ENCODE data around the gene SYK. TPM values are rescaled to one million over a fixed set of nuclear protein-coding genes. Genes with fewer than 3 reads are reported as not detected.

Gene SYK
- total RNA-seq, 1 donor from 2014 or later, result not detected

DNA sequence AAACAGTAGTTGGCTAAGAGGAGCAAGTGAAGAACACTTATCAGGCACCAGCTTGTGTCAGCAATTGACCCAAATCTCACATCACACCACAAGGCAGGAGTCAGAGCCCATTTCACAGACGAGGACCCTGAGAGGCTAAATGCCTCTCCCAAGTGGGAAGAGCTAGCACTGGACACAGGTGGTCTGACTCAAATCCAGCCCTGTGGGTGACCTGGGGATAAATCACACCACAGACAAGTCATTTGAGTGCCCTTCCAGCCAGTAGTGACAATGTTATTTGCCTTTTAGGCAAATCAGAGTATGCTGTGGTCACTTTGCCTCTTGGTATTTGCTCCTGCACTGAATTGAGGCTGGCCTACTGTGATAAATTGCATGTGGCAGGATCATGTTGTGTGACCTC, 138.7 kb downstream of the SYK start:
- Histone ChIP-seq H3K4me2 (no peak overlapping the region), H2AFZ (replicated peaks) (no peak overlapping the region), H3F3A (ENCODE audit: low read depth) (no peaks in the 10 kb centered on the region), H4K20me1 (ENCODE audit: low read depth) (no peaks in the 10 kb centered on the region), H3K79me2 (ENCODE audit: low read depth) (no peaks in the 10 kb centered on the region), H3K4me1 (peaks cover 4% of the 10 kb centered on the region), H3K4me3 (no peak overlapping the region), H3K9ac (no peak overlapping the region), H3K36me3 (no peaks in the 10 kb centered on the region), H3K27me3 (no peaks in the 10 kb centered on the region), H3K9me3 (ENCODE audit: low read depth) (no peaks in the 10 kb centered on the region), H3K27ac (no peak overlapping the region)
- Mint-ChIP-seq H3K4me3 (no peak overlapping the region), H3K27me3 (ENCODE audit: insufficient read depth, low read depth) (peaks cover 2% of the 10 kb centered on the region), H3K9me3 (no peaks in the 10 kb centered on the region), H3K27ac (no peak overlapping the region), H3K36me3 (no peaks in the 10 kb centered on the region), H3K4me1 (peaks cover 2% of the 10 kb centered on the region)
- no peak for DNase-seq (ENCODE audit: low spot score)
- TF ChIP-seq EZH2phosphoT487 (IDR thresholded peaks at IDR 0.05), result no peak
- no peak for TF ChIP-seq EZH2 (IDR thresholded peaks at IDR 0.05)
- TF ChIP-seq, protein P1, sequence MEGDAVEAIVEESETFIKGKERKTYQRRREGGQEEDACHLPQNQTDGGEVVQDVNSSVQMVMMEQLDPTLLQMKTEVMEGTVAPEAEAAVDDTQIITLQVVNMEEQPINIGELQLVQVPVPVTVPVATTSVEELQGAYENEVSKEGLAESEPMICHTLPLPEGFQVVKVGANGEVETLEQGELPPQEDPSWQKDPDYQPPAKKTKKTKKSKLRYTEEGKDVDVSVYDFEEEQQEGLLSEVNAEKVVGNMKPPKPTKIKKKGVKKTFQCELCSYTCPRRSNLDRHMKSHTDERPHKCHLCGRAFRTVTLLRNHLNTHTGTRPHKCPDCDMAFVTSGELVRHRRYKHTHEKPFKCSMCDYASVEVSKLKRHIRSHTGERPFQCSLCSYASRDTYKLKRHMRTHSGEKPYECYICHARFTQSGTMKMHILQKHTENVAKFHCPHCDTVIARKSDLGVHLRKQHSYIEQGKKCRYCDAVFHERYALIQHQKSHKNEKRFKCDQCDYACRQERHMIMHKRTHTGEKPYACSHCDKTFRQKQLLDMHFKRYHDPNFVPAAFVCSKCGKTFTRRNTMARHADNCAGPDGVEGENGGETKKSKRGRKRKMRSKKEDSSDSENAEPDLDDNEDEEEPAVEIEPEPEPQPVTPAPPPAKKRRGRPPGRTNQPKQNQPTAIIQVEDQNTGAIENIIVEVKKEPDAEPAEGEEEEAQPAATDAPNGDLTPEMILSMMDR (IDR thresholded peaks at IDR 0.05), result no peak

DNA sequence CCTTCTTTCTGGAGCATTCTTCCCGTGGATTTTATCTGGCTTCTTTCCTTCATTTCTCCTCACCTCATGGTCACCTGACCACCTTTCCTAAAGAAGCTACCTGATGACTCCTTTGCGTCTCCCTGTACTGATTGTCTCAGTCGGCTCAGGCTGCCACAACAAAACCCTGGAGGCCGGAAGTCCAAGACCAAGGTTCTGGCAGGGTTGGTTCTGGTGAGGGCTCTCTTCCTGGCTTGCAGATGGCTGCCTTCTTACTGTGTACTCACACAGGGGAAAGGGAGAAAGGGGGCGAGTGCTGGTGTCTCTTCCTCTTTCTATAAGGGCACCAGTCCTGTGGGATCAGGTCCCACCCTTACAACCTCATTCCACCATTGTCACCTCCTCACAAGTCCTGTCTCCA, 140.0 kb downstream of the SYK start:
- Mint-ChIP-seq H3K27me3 (ENCODE audit: insufficient read depth, low read depth) (peaks cover 2% of the 10 kb centered on the region), H3K9me3 (no peaks in the 10 kb centered on the region), H3K36me3 (no peaks in the 10 kb centered on the region), H3K27ac (no peak overlapping the region), H3K4me3 (no peak overlapping the region), H3K4me1 (peaks cover 2% of the 10 kb centered on the region)
- H3K4me1 ChIP-seq, result peaks cover 6% of the 10 kb centered on the region
- no peak overlapping the region for H3K4me3 ChIP-seq
- H3K9ac ChIP-seq, result no peak overlapping the region
- H3K27me3 ChIP-seq, result no peaks in the 10 kb centered on the region
- no peaks in the 10 kb centered on the region for H3K9me3 ChIP-seq (ENCODE audit: low read depth)
- no peak overlapping the region for H3K27ac ChIP-seq
- no peaks in the 10 kb centered on the region for H3K36me3 ChIP-seq
- no peaks in the 10 kb centered on the region for H3K79me2 ChIP-seq (ENCODE audit: low read depth)
- no peaks in the 10 kb centered on the region for H4K20me1 ChIP-seq (ENCODE audit: low read depth)
- H3F3A ChIP-seq (ENCODE audit: low read depth), result no peaks in the 10 kb centered on the region
- TF ChIP-seq, protein P1 (IDR thresholded peaks at IDR 0.05), result no peak
- TF ChIP-seq EZH2phosphoT487 (IDR thresholded peaks at IDR 0.05) (no peak), EZH2 (IDR thresholded peaks at IDR 0.05) (no peak)
- H3K4me2 ChIP-seq, result no peak overlapping the region
- DNase-seq (ENCODE audit: low spot score), result no peak
- H2AFZ ChIP-seq (replicated peaks), result no peak overlapping the region

DNA sequence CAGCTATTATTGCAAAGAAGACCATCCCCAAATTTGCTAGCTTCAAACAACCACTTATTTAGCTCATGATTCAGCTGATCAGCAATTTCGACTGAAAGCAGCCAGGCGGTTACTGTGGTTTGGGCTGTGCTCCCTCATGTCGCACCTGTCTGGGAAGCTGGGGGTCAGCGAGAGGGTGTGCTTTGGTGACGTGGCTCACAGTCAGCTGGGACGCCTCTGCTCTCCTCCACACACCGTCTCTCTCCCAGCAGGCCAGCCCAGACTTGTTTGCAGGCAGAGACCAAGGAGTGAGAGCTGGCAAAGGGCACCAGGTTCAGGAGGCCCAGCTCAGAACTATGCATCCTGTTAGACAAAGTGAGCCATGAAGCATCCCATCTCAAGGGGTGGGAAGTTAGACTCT, 140.9 kb downstream of the SYK start:
- Histone ChIP-seq H3K36me3 (no peaks in the 10 kb centered on the region), H3K79me2 (ENCODE audit: low read depth) (no peaks in the 10 kb centered on the region), H4K20me1 (ENCODE audit: low read depth) (no peaks in the 10 kb centered on the region), H2AFZ (replicated peaks) (no peak overlapping the region), H3K27me3 (no peaks in the 10 kb centered on the region), H3K9ac (no peak overlapping the region), H3K4me2 (no peak overlapping the region), H3K4me1 (peaks cover 6% of the 10 kb centered on the region), H3K9me3 (ENCODE audit: low read depth) (no peaks in the 10 kb centered on the region), H3K27ac (no peak overlapping the region), H3K4me3 (no peak overlapping the region), H3F3A (ENCODE audit: low read depth) (no peaks in the 10 kb centered on the region)
- no peak overlapping the region for H3K27ac Mint-ChIP-seq
- TF ChIP-seq EZH2phosphoT487 (IDR thresholded peaks at IDR 0.05) (no peak), EZH2 (IDR thresholded peaks at IDR 0.05) (no peak)
- TF ChIP-seq, protein P1 (IDR thresholded peaks at IDR 0.05), result no peak
- H3K9me3 Mint-ChIP-seq, result no peaks in the 10 kb centered on the region
- H3K4me3 Mint-ChIP-seq, result no peak overlapping the region
- H3K4me1 Mint-ChIP-seq, result peaks cover 2% of the 10 kb centered on the region
- no peak for DNase-seq (ENCODE audit: low spot score)
- no peaks in the 10 kb centered on the region for H3K36me3 Mint-ChIP-seq
- peaks cover 2% of the 10 kb centered on the region for H3K27me3 Mint-ChIP-seq (ENCODE audit: insufficient read depth, low read depth)
